Left lung (tissue), 10 donors: ENCODE measurements around the gene ANKRD39. TPM values are rescaled to one million over a fixed set of nuclear protein-coding genes. Genes with fewer than 3 reads are reported as not detected.

Experiments used
- ATAC-seq: fragments of 200-7000 bp; cut with Tn5 transposase; one replicate; pipeline ENCODE4 v1.9.1; 2020; ENCODE audit warnings: moderate library complexity
- DNase-seq, 4 donors: peaks; one replicate each; pipeline ENCODE4 v3.0.0-alpha.2; 2013 to 2020
- H3K27ac ChIP-seq, 2 donors: fragments of 200-600 bp; sonication (generic) in 1 of 2; one replicate each; pipeline versions ENCODE4 v1.5.0 to v1.8.0; 2020 to 2021
- H3K27me3 ChIP-seq, 2 donors: fragments of 200-600 bp; sonication (generic) in 1 of 2; one replicate each; pipeline versions ENCODE4 v1.5.0 to v1.8.0; 2020 to 2021
- H3K36me3 ChIP-seq, 2 donors: fragments of 200-600 bp; sonication (generic) in 1 of 2; one replicate each; pipeline versions ENCODE4 v1.5.0 to v1.8.0; 2020 to 2021
- H3K4me1 ChIP-seq, 2 donors: fragments of 200-600 bp; one replicate each; pipeline ENCODE4 v1.8.0; 2021
- H3K4me3 ChIP-seq, 2 donors: fragments of 200-600 bp; sonication (generic) in 1 of 2; one replicate each; pipeline versions ENCODE4 v1.5.0 to v1.8.0; 2020 to 2021; ENCODE audit warnings: mild to moderate bottlenecking in 1 of 2
- H3K9me3 ChIP-seq, 2 donors: fragments of 200-600 bp; sonication (generic) in 1 of 2; one replicate each; pipeline versions ENCODE4 v1.5.0 to v1.8.0; 2020 to 2021
- CTCF ChIP-seq, 2 donors: fragments of 200-600 bp; sonication (generic) in 1 of 2; IDR thresholded peaks; one replicate each; pipeline versions ENCODE4 v1.5.0 to v1.8.0; 2021; ENCODE audit warnings: antibody characterized with exemption in 2 of 2
- intact Hi-C, 2 donors: fragments of 100-400 bp; cut with DNase I; formaldehyde crosslinking; loops; one replicate each; pipeline versions ENCODE4 v1.11.2 to v1.14.2; 2022
- polyA plus RNA-seq, 6 donors: library from polyadenylated mRNA; unstranded; fragments of 120-200 nt; gene quantifications; one replicate each; pipeline ENCODE4 v1.2.1, GENCODE V29; 2013; ENCODE audit not compliant: insufficient read length in 6 of 6
- total RNA-seq, 2 donors: library from RNA; stranded (reverse); fragmentation: NEBNext Ultra II Directional; extraction: Animal tissue kit (Norgen Biotek cat#: 25700); gene quantifications; one replicate each; pipeline ENCODE4 v1.2.1, GENCODE V29; 2021
- donor health status: DM: no; HTN: yes; CAD: no.
- donor health status: DM: no; HTN: no; CAD: no.

ANKRD39 gene
- total and polyA plus RNA-seq, 8 donors, result 7.9 to 11.9 (median 10.4) TPM

- TF ChIP-seq CTCF (IDR thresholded peaks at IDR 0.05), result no peak
- H3K4me1 ChIP-seq, result peaks cover 0 to 8% of the 10 kb centered on the region in 2 donors
- no peaks in the 10 kb centered on the region for H3K9me3 ChIP-seq
- DNase-seq (no peak), ATAC-seq (no peak)
- H3K27me3 ChIP-seq, result no peaks in the 10 kb centered on the region
- no peak overlapping the region for H3K27ac ChIP-seq
- H3K36me3 ChIP-seq, result peaks cover 0 to 14% of the 10 kb centered on the region in 2 donors
- H3K4me3 ChIP-seq, result no peak overlapping the region
- intact Hi-C loops, result no loop called here
Measured at GRCh38 chr2:96804986-96805385, 52.8 kb downstream of the ANKRD39 start.

GRCh38 chr2:96802721-96803120 lies 55.1 kb downstream of the ANKRD39 start:
- DNase-seq, result peak in 1 of 4 donors; percentile 50
- ATAC-seq, result no peak
- Histone ChIP-seq H3K36me3 (peaks cover 0 to 22% of the 10 kb centered on the region in 2 donors), H3K27ac (no peak overlapping the region), H3K4me1 (peaks cover 0 to 8% of the 10 kb centered on the region in 2 donors), H3K4me3 (no peak overlapping the region), H3K27me3 (no peaks in the 10 kb centered on the region), H3K9me3 (no peaks in the 10 kb centered on the region)
- intact Hi-C loops, result no loop called here
- no peak for TF ChIP-seq CTCF (IDR thresholded peaks at IDR 0.05)

- intact Hi-C loops, result no loop called here
- Histone ChIP-seq H3K4me3 (no peak overlapping the region), H3K27ac (no peak overlapping the region), H3K9me3 (no peaks in the 10 kb centered on the region), H3K36me3 (peaks cover 0 to 30% of the 10 kb centered on the region in 2 donors), H3K4me1 (peaks cover 0 to 8% of the 10 kb centered on the region in 2 donors), H3K27me3 (no peaks in the 10 kb centered on the region)
- peak; percentile 15 for ATAC-seq
- no peak for TF ChIP-seq CTCF (IDR thresholded peaks at IDR 0.05)
- DNase-seq, result peak in 1 of 4 donors; percentile 53
Measured at GRCh38 chr2:96801786-96802595, 55.8 kb downstream of the ANKRD39 start.

- no peak overlapping the region for H3K4me3 ChIP-seq
- no peaks in the 10 kb centered on the region for H3K27me3 ChIP-seq
- no peak overlapping the region for H3K27ac ChIP-seq
- peak; percentile 66 to 74 for TF ChIP-seq CTCF (IDR thresholded peaks at IDR 0.05)
- H3K4me1 ChIP-seq, result peaks cover 0 to 8% of the 10 kb centered on the region in 2 donors
- intact Hi-C loops, result no loop called here
- peaks cover 0 to 30% of the 10 kb centered on the region in 2 donors for H3K36me3 ChIP-seq
- no peaks in the 10 kb centered on the region for H3K9me3 ChIP-seq
- DNase-seq, result peak; percentile 22 to 91 (median 69)
- ATAC-seq, result peak; percentile 97
Measured at GRCh38 chr2:96801005-96801785, 56.6 kb downstream of the ANKRD39 start.
